GM23338 (cell line): ENCODE data around the gene UNC5C. TPM values are rescaled to one million over a fixed set of nuclear protein-coding genes. Genes with fewer than 3 reads are reported as not detected.

Experiments used
- CREB1 ChIP-seq: fragments of 250-450 bp; sonication (Bioruptor Pico); IDR thresholded peaks from 2 replicates; pipeline ENCODE4 v1.5.0; 2020; ENCODE audit warnings: low read depth, mild to moderate bottlenecking, moderate library complexity
- CTCF ChIP-seq, 2 experiments: fragments of 200-600 bp in 1 of 2; sonication (generic) in 1 of 2; conservative IDR thresholded peaks; 2 replicates each; pipeline versions ENCODE4 v1.5.1 to v1.6.1; 2016 to 2017; ENCODE audit warnings: antibody characterized with exemption in 2 of 2, low read depth in 2 of 2, mild to moderate bottlenecking in 2 of 2, moderate library complexity in 1 of 2
- ETS1 ChIP-seq: IDR thresholded peaks from 2 replicates; pipeline ENCODE4 v1.6.1; 2016; ENCODE audit warnings: antibody characterized with exemption
- EZH2 ChIP-seq: fragments of 200-600 bp; sonication (generic); IDR thresholded peaks from one replicate; pipeline ENCODE4 v1.8.0; 2017; ENCODE audit warnings: antibody characterized with exemption, mild to moderate bottlenecking, low read depth; ENCODE audit not compliant: unreplicated experiment
- EZH2phosphoT487 ChIP-seq: fragments of 200-600 bp; sonication (generic); IDR thresholded peaks from one replicate; pipeline ENCODE4 v1.8.1; 2018; ENCODE audit warnings: antibody characterized with exemption; ENCODE audit not compliant: unreplicated experiment
- JUNB ChIP-seq: IDR thresholded peaks from one replicate; pipeline ENCODE4 v1.6.1; 2016; ENCODE audit warnings: antibody characterized with exemption; ENCODE audit not compliant: unreplicated experiment
- POLR2AphosphoS5 ChIP-seq: IDR thresholded peaks from 2 replicates; pipeline ENCODE4 v1.6.1; 2016; ENCODE audit warnings: antibody characterized with exemption, low read depth
- STAT1 ChIP-seq: IDR thresholded peaks from one replicate; pipeline ENCODE4 v1.6.1; 2016; ENCODE audit warnings: antibody characterized with exemption; ENCODE audit not compliant: unreplicated experiment
- ZNF114 ChIP-seq: fragments of 250-450 bp; sonication (Bioruptor Pico); IDR thresholded peaks from 2 replicates; pipeline ENCODE4 v1.5.0; 2020; ENCODE audit warnings: mild to moderate bottlenecking, moderate library complexity
- ZNF331 ChIP-seq: fragments of 250-450 bp; sonication (Bioruptor Pico); IDR thresholded peaks from 2 replicates; pipeline ENCODE4 v1.5.0; 2020; ENCODE audit warnings: low read depth, mild to moderate bottlenecking, moderate library complexity
- polyA plus RNA-seq: library from polyadenylated mRNA; unstranded; fragments of >200 nt; fragmentation: Nextera tagmentation; extraction: Ambion mirVana; gene quantifications from 2 replicates; pipeline ENCODE4 v1.2.1, GENCODE V29; 2016
- total RNA-seq: library from RNA; depleted of rRNA; stranded (reverse); fragments of >200 nt; shearing (Covaris generic); gene quantifications from 2 replicates; pipeline ENCODE4 v1.2.3, GENCODE V29; 2014
- TF ChIP-seq, protein P1 (sequence below): fragments of 250-450 bp; sonication (Bioruptor Pico); IDR thresholded peaks from 2 replicates; pipeline ENCODE4 v1.5.0; 2020; ENCODE audit warnings: mild to moderate bottlenecking, moderate library complexity

The UNC5C gene
- total and polyA plus RNA-seq, 2 experiments from 2014 or later: 0.08 to 0.21 TPM

DNA sequence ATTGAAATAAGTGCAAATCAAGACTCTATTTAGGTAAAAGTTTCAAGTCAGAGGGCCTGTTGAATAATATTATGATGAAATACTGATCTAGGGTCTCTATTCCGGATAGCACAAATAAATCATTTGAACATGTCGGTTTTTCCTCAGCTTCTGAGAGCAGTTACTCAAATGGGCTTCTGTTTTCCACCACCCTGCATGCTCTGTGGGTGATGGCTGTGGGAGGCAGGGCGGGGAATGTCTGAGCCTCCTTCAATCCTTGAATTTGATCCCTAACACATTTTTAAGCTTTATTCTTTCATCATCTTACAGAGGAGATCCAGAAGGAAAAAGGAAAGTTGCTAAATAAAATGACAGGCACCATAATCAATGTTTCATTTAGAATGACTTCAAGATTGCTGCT lies 8.5 kb downstream of the UNC5C start (continued):
- TF ChIP-seq, protein P1, sequence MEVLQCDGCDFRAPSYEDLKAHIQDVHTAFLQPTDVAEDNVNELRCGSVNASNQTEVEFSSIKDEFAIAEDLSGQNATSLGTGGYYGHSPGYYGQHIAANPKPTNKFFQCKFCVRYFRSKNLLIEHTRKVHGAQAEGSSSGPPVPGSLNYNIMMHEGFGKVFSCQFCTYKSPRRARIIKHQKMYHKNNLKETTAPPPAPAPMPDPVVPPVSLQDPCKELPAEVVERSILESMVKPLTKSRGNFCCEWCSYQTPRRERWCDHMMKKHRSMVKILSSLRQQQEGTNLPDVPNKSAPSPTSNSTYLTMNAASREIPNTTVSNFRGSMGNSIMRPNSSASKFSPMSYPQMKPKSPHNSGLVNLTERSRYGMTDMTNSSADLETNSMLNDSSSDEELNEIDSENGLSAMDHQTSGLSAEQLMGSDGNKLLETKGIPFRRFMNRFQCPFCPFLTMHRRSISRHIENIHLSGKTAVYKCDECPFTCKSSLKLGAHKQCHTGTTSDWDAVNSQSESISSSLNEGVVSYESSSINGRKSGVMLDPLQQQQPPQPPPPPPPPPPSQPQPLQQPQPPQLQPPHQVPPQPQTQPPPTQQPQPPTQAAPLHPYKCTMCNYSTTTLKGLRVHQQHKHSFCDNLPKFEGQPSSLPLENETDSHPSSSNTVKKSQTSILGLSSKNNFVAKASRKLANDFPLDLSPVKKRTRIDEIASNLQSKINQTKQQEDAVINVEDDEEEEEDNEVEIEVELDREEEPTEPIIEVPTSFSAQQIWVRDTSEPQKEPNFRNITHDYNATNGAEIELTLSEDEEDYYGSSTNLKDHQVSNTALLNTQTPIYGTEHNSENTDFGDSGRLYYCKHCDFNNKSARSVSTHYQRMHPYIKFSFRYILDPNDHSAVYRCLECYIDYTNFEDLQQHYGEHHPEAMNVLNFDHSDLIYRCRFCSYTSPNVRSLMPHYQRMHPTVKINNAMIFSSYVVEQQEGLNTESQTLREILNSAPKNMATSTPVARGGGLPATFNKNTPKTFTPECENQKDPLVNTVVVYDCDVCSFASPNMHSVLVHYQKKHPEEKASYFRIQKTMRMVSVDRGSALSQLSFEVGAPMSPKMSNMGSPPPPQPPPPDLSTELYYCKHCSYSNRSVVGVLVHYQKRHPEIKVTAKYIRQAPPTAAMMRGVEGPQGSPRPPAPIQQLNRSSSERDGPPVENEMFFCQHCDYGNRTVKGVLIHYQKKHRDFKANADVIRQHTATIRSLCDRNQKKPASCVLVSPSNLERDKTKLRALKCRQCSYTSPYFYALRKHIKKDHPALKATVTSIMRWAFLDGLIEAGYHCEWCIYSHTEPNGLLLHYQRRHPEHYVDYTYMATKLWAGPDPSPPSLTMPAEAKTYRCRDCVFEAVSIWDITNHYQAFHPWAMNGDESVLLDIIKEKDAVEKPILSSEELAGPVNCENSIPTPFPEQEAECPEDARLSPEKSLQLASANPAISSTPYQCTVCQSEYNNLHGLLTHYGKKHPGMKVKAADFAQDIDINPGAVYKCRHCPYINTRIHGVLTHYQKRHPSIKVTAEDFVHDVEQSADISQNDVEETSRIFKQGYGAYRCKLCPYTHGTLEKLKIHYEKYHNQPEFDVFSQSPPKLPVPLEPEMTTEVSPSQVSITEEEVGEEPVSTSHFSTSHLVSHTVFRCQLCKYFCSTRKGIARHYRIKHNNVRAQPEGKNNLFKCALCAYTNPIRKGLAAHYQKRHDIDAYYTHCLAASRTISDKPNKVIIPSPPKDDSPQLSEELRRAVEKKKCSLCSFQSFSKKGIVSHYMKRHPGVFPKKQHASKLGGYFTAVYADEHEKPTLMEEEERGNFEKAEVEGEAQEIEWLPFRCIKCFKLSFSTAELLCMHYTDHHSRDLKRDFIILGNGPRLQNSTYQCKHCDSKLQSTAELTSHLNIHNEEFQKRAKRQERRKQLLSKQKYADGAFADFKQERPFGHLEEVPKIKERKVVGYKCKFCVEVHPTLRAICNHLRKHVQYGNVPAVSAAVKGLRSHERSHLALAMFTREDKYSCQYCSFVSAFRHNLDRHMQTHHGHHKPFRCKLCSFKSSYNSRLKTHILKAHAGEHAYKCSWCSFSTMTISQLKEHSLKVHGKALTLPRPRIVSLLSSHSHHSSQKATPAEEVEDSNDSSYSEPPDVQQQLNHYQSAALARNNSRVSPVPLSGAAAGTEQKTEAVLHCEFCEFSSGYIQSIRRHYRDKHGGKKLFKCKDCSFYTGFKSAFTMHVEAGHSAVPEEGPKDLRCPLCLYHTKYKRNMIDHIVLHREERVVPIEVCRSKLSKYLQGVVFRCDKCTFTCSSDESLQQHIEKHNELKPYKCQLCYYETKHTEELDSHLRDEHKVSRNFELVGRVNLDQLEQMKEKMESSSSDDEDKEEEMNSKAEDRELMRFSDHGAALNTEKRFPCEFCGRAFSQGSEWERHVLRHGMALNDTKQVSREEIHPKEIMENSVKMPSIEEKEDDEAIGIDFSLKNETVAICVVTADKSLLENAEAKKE (CRISPR knock-in tag): no peak
- no peak for TF ChIP-seq JUNB
- TF ChIP-seq CTCF (conservative IDR thresholded peaks at IDR 0.05; ENCODE audit: low read depth in 2 of 2): no peak
- no peak for TF ChIP-seq ZNF331
- TF ChIP-seq POLR2AphosphoS5: no peak
- TF ChIP-seq STAT1: no peak
- no peak for TF ChIP-seq ZNF114 (CRISPR knock-in tag)
- no peak for TF ChIP-seq EZH2phosphoT487
- no peak for TF ChIP-seq CREB1
- no peak for TF ChIP-seq ETS1
- TF ChIP-seq EZH2: no peak
